ENCODE data around the gene ADGRV1.
A peak's percentile ranks its signal among the peaks of the same experiment; 100 is the strongest.

The ADGRV1 gene

DNA sequence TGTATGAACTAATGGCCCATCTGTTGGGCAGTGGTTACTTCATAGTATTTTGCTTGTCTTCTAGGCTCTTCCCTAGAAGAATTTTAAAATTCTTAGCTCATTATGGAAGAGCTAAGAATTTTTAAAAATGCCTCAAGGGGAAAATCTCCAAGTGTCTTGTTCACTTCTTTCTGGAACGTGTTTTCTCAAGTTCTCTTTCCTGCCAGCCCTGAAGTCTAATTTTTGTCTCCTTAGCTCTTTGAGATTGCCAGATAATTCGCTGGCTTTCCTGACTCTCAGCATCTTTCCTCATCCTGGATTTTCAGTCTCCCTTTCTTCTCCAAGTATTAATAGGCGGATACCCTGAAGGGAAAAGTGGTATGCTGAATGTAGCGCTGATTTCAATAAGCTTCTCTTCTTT, 429.1 kb downstream of the ADGRV1 start:
- Histone ChIP-seq H3K27me3 (ENCODE audit: insufficient read depth, poor library complexity, severe bottlenecking) (no peaks in the 10 kb centered on the region), H3K36me3 (ENCODE audit: low read depth) (no peaks in the 10 kb centered on the region), H3K4me1 (ENCODE audit: insufficient read depth, poor library complexity, severe bottlenecking) (peaks cover 12% of the 10 kb centered on the region), H3K9me3 (ENCODE audit: severe bottlenecking) (no peaks in the 10 kb centered on the region), H3K4me3 (ENCODE audit: severe bottlenecking) (no peak overlapping the region), H3K27ac (ENCODE audit: poor library complexity, severe bottlenecking) (no peak overlapping the region)
- DNase-seq (ENCODE audit: low spot score) (no peak), ATAC-seq (ENCODE audit: low read depth) (no peak)
- TF ChIP-seq, protein P1, sequence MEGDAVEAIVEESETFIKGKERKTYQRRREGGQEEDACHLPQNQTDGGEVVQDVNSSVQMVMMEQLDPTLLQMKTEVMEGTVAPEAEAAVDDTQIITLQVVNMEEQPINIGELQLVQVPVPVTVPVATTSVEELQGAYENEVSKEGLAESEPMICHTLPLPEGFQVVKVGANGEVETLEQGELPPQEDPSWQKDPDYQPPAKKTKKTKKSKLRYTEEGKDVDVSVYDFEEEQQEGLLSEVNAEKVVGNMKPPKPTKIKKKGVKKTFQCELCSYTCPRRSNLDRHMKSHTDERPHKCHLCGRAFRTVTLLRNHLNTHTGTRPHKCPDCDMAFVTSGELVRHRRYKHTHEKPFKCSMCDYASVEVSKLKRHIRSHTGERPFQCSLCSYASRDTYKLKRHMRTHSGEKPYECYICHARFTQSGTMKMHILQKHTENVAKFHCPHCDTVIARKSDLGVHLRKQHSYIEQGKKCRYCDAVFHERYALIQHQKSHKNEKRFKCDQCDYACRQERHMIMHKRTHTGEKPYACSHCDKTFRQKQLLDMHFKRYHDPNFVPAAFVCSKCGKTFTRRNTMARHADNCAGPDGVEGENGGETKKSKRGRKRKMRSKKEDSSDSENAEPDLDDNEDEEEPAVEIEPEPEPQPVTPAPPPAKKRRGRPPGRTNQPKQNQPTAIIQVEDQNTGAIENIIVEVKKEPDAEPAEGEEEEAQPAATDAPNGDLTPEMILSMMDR (IDR thresholded peaks at IDR 0.05; ENCODE audit: poor library complexity, severe bottlenecking), result no peak

DNA sequence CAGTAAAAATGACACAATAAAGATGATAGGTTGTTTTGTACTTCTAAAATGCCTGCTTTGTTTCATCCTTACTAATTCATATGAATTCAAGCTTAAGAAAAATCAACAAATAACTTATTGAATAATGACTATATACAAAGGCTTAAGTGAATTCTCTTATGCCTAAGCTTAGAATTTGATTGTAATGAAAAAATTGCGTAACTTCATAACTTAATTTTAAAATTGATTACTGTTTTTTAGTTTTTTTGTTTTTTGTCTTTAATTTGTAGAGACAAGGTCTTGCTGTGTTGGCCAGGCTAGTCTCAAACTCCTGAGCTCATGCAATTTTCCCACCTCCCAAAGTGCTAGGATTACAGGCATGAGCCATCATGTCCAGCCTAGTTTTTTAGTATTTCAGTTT, 432.6 kb downstream of the ADGRV1 start:
- H3K4me3 ChIP-seq (ENCODE audit: severe bottlenecking), result no peak overlapping the region
- no peak for ATAC-seq (ENCODE audit: low read depth)
- TF ChIP-seq, protein P1 (IDR thresholded peaks at IDR 0.05; ENCODE audit: poor library complexity, severe bottlenecking), result no peak
- no peaks in the 10 kb centered on the region for H3K27me3 ChIP-seq (ENCODE audit: insufficient read depth, poor library complexity, severe bottlenecking)
- H3K27ac ChIP-seq (ENCODE audit: poor library complexity, severe bottlenecking), result no peak overlapping the region
- no peak for DNase-seq (ENCODE audit: low spot score)
- no peaks in the 10 kb centered on the region for H3K9me3 ChIP-seq (ENCODE audit: severe bottlenecking)
- H3K4me1 ChIP-seq (ENCODE audit: insufficient read depth, poor library complexity, severe bottlenecking), result peaks cover 6% of the 10 kb centered on the region
- no peaks in the 10 kb centered on the region for H3K36me3 ChIP-seq (ENCODE audit: low read depth)

DNA sequence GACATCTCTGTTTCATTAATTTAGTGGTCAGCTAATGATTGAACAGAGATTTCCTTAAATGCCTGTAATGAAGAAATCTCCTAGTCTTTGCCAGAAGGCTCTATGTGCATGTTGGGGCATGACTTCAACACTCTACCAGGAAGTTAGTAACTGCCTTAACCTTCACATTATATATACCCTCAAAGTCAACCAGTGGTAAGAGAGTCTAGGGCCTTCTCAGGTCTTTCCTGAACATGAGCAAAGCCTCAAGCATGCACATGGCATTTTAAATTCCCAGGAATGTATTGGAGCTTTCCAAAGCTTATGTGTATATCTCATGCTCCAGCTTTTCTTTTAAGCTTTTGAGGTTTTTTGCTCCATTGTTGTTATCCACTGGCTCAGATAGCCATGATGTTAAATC, 436.2 kb downstream of the ADGRV1 start:
- H3K4me1 ChIP-seq (ENCODE audit: insufficient read depth, poor library complexity, severe bottlenecking), result peaks cover 6% of the 10 kb centered on the region
- no peak for DNase-seq (ENCODE audit: low spot score)
- TF ChIP-seq, protein P1 (IDR thresholded peaks at IDR 0.05; ENCODE audit: poor library complexity, severe bottlenecking), result no peak
- H3K36me3 ChIP-seq (ENCODE audit: low read depth), result no peaks in the 10 kb centered on the region
- H3K27me3 ChIP-seq (ENCODE audit: insufficient read depth, poor library complexity, severe bottlenecking), result no peaks in the 10 kb centered on the region
- H3K9me3 ChIP-seq (ENCODE audit: severe bottlenecking), result no peaks in the 10 kb centered on the region
- ATAC-seq (ENCODE audit: low read depth), result peak; percentile 89
- no peak overlapping the region for H3K4me3 ChIP-seq (ENCODE audit: severe bottlenecking)
- H3K27ac ChIP-seq (ENCODE audit: poor library complexity, severe bottlenecking), result peak overlapping the region; percentile 26

DNA sequence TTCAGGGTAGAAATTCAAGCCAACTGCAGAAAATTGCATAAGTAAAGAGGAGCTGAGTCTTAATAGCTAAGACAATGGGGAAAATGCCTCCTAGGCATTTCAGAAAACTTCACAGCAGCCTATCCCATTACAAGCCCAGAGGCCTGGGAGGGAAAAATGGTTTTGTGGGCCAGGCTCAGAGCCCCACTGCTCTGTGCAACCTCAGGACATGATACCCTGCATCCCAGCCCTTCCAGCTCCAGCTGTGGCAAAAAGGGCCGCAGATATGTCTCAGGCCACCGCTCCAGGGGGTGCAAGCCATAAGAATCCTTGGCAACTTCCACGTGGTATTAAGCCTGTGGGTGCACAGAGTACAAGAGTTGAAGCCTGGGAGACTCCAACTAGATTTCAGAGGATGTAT, 437.5 kb downstream of the ADGRV1 start:
- Histone ChIP-seq H3K36me3 (ENCODE audit: low read depth) (no peaks in the 10 kb centered on the region), H3K27ac (ENCODE audit: poor library complexity, severe bottlenecking) (no peak overlapping the region), H3K27me3 (ENCODE audit: insufficient read depth, poor library complexity, severe bottlenecking) (no peaks in the 10 kb centered on the region), H3K4me1 (ENCODE audit: insufficient read depth, poor library complexity, severe bottlenecking) (peaks cover 6% of the 10 kb centered on the region), H3K4me3 (ENCODE audit: severe bottlenecking) (no peak overlapping the region), H3K9me3 (ENCODE audit: severe bottlenecking) (no peaks in the 10 kb centered on the region)
- ATAC-seq (ENCODE audit: low read depth), result no peak
- no peak for DNase-seq (ENCODE audit: low spot score)
- TF ChIP-seq, protein P1 (IDR thresholded peaks at IDR 0.05; ENCODE audit: poor library complexity, severe bottlenecking), result no peak

DNA sequence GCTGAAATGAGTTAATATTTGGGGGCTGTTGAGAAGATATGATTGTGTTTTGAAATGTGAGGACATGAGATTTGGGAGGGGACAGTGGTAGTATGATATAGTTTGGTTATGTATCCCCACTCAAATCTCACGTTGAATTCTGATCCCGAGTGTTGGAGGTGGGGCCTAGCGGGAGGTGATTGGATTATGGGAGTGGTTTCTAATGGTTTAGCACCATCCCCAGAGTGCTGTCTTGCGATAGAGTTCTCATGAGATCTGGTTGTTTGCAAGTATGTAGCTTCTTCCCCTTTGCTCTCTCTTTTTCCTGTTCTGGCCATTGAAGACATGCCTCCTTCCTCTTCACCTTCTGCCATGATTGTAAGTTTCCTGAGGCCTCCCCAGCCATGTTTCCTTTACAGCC, 438.5 kb downstream of the ADGRV1 start:
- Histone ChIP-seq H3K4me3 (ENCODE audit: severe bottlenecking) (no peak overlapping the region), H3K27me3 (ENCODE audit: insufficient read depth, poor library complexity, severe bottlenecking) (no peaks in the 10 kb centered on the region), H3K27ac (ENCODE audit: poor library complexity, severe bottlenecking) (no peak overlapping the region), H3K4me1 (ENCODE audit: insufficient read depth, poor library complexity, severe bottlenecking) (peaks cover 6% of the 10 kb centered on the region), H3K36me3 (ENCODE audit: low read depth) (no peaks in the 10 kb centered on the region), H3K9me3 (ENCODE audit: severe bottlenecking) (no peaks in the 10 kb centered on the region)
- TF ChIP-seq, protein P1 (IDR thresholded peaks at IDR 0.05; ENCODE audit: poor library complexity, severe bottlenecking), result no peak
- ATAC-seq (ENCODE audit: low read depth), result no peak
- no peak for DNase-seq (ENCODE audit: low spot score)
